ENCODE results near the gene CNOT4.

GRCh38 chr7:135381369-135381768 is 128.5 kb downstream of the CNOT4 start:
- no peak for TF ChIP-seq SIRT6 (IDR thresholded peaks at IDR 0.05; ENCODE audit: low read length)
- TF ChIP-seq CTCF (IDR thresholded peaks at IDR 0.05; ENCODE audit: control extremely low read depth in 1 of 3, insufficient read depth in 1 of 3, low read depth in 1 of 3, low read length in 3 of 3), result no peak
- no peak for TF ChIP-seq E2F6 (IDR thresholded peaks at IDR 0.05)
- TF ChIP-seq RXRA (IDR thresholded peaks at IDR 0.05; ENCODE audit: insufficient read depth, low read depth, low read length), result no peak
- no peak for TF ChIP-seq CHD1 (IDR thresholded peaks at IDR 0.05; ENCODE audit: low read depth, low read length)
- no peak for TF ChIP-seq KDM5A (IDR thresholded peaks at IDR 0.05; ENCODE audit: low read length)
- TF ChIP-seq POLR2AphosphoS5 (IDR thresholded peaks at IDR 0.05; ENCODE audit: low read depth, low read length), result no peak
- no peak for TF ChIP-seq JUND (IDR thresholded peaks at IDR 0.05; ENCODE audit: low read length)
- TF ChIP-seq NANOG (IDR thresholded peaks at IDR 0.05; ENCODE audit: insufficient read depth, low read depth, low read length, poor library complexity, severe bottlenecking), result no peak
